A549 (cell line): ENCODE data around the gene MAP7D3.
"Not testable (repeated sequence)": the region's sequence is repeated elsewhere in the genome, so short reads cannot be mapped to it uniquely, and the experiment has no call there.

Experiments
- CEBPB ChIP-seq, 2 experiments: fragments of >200 bp in 1 of 2; sonication (Bioruptor Twin) in 1 of 2; formaldehyde crosslinking in 1 of 2; IDR thresholded peaks; 2 replicates each; pipeline ENCODE4 v1.6.1; 2012 to 2016
- KDM1A ChIP-seq: fragments of 200-600 bp; sonication (generic); IDR thresholded peaks from 2 replicates; pipeline ENCODE4 v1.6.1; 2016; ENCODE audit warnings: low read depth, mild to moderate bottlenecking
- MAX ChIP-seq: IDR thresholded peaks from 2 replicates; pipeline ENCODE4 v1.6.1; 2012
- NR3C1 ChIP-seq: fragments of >200 bp; sonication (Bioruptor Twin); formaldehyde crosslinking; IDR thresholded peaks from 3 replicates; pipeline ENCODE4 v1.6.1; 2017
- POLR2A ChIP-seq: IDR thresholded peaks from 2 replicates; pipeline ENCODE4 v1.6.1; 2012; ENCODE audit warnings: mild to moderate bottlenecking, low read length
- RAD21 ChIP-seq, 2 experiments: fragments of >200 bp in 1 of 2; sonication (Bioruptor Twin) in 1 of 2; formaldehyde crosslinking in 1 of 2; IDR thresholded peaks in 1 of 2; conservative IDR thresholded peaks in 1 of 2; 2 replicates in 1 of 2; 3 replicates in 1 of 2; pipeline ENCODE4 v1.6.1; 2012 to 2018; ENCODE audit warnings: inconsistent platforms in 1 of 2
- SREBF2 ChIP-seq: fragments of 450-650 bp; IDR thresholded peaks from 2 replicates; pipeline ENCODE4 v1.6.1; 2014; ENCODE audit warnings: mild to moderate bottlenecking, moderate library complexity
- ZNF302 ChIP-seq: fragments of 250-450 bp; sonication (Bioruptor Pico); IDR thresholded peaks from 2 replicates; pipeline ENCODE4 v1.9.0; 2021; ENCODE audit warnings: inconsistent platforms, mild to moderate bottlenecking, moderate library complexity
- TF ChIP-seq, protein P1 (sequence below): fragments of >200 bp; sonication (Bioruptor Twin); formaldehyde crosslinking; IDR thresholded peaks from 3 replicates; pipeline ENCODE4 v1.5.1; 2016

- not testable (repeated sequence) for TF ChIP-seq NR3C1; RAD21 (conservative IDR thresholded peaks at IDR 0.05 in 1 of 2, IDR thresholded peaks at IDR 0.05 in 1 of 2); SREBF2; POLR2A; MAX; KDM1A; CEBPB (IDR thresholded peaks at IDR 0.05); ZNF302 (CRISPR knock-in tag)
- TF ChIP-seq, protein P1, sequence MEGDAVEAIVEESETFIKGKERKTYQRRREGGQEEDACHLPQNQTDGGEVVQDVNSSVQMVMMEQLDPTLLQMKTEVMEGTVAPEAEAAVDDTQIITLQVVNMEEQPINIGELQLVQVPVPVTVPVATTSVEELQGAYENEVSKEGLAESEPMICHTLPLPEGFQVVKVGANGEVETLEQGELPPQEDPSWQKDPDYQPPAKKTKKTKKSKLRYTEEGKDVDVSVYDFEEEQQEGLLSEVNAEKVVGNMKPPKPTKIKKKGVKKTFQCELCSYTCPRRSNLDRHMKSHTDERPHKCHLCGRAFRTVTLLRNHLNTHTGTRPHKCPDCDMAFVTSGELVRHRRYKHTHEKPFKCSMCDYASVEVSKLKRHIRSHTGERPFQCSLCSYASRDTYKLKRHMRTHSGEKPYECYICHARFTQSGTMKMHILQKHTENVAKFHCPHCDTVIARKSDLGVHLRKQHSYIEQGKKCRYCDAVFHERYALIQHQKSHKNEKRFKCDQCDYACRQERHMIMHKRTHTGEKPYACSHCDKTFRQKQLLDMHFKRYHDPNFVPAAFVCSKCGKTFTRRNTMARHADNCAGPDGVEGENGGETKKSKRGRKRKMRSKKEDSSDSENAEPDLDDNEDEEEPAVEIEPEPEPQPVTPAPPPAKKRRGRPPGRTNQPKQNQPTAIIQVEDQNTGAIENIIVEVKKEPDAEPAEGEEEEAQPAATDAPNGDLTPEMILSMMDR, result not testable (repeated sequence)
Observed at GRCh38 chrX:136300721-136301120, 49.5 kb upstream of the MAP7D3 start, which contains the start of gene ADGRG4.
